HepG2 (cell line): ENCODE data around the gene ACADVL. TPM values are rescaled to one million over a fixed set of nuclear protein-coding genes. Genes with fewer than 3 reads are reported as not detected.
A peak's percentile ranks its signal among the peaks of the same experiment; 100 is the strongest.

ENCODE experiments used
- BRD4 ChIP-seq: sonication (generic); formaldehyde crosslinking; IDR thresholded peaks from 2 replicates; pipeline ENCODE4 v1.4.0; 2020; ENCODE audit warnings: missing genetic modification reagents
- CBX5 ChIP-seq: sonication (generic); formaldehyde crosslinking; IDR thresholded peaks from 2 replicates; pipeline ENCODE4 v1.4.0; 2020; ENCODE audit warnings: missing genetic modification reagents, borderline replicate concordance
- E2F2 ChIP-seq: sonication (generic); formaldehyde crosslinking; IDR thresholded peaks from 2 replicates; pipeline ENCODE4 v1.4.0; 2020; ENCODE audit warnings: missing genetic modification reagents, borderline replicate concordance
- FOXK1 ChIP-seq: sonication (generic); formaldehyde crosslinking; IDR thresholded peaks from 2 replicates; pipeline ENCODE4 v1.4.0; 2020; ENCODE audit warnings: low read depth, missing genetic modification reagents, borderline replicate concordance
- IRX3 ChIP-seq: sonication (generic); formaldehyde crosslinking; IDR thresholded peaks from 2 replicates; pipeline ENCODE4 v1.8.1; 2023; ENCODE audit warnings: mild to moderate bottlenecking, low read depth, missing genetic modification reagents, borderline replicate concordance
- MTERF4 ChIP-seq: sonication (generic); formaldehyde crosslinking; IDR thresholded peaks from 2 replicates; pipeline ENCODE4 v1.8.0; 2023; ENCODE audit warnings: mild to moderate bottlenecking, missing genetic modification reagents
- MXI1 ChIP-seq: IDR thresholded peaks from 3 replicates; pipeline ENCODE4 v1.6.1; 2012; ENCODE audit warnings: low read depth, low read length, inconsistent platforms, borderline replicate concordance
- RBM22 ChIP-seq: fragments of 200-400 bp; formaldehyde crosslinking; optimal IDR thresholded peaks from 2 replicates; pipeline ENCODE3; 2017; ENCODE audit warnings: mild to moderate bottlenecking, low read length, moderate library complexity
- RXRA ChIP-seq: sonication (generic); formaldehyde crosslinking; IDR thresholded peaks from 2 replicates; pipeline ENCODE4 v1.5.1; 2020; ENCODE audit warnings: missing genetic modification reagents
- SATB2 ChIP-seq: sonication (generic); formaldehyde crosslinking; IDR thresholded peaks from 2 replicates; pipeline ENCODE4 v1.5.0; 2020; ENCODE audit warnings: missing genetic modification reagents
- TEAD2 ChIP-seq: sonication (generic); formaldehyde crosslinking; IDR thresholded peaks from 2 replicates; pipeline ENCODE4 v1.9.0; 2021; ENCODE audit warnings: missing genetic modification reagents
- ZKSCAN5 ChIP-seq: sonication (generic); formaldehyde crosslinking; IDR thresholded peaks from 2 replicates; pipeline ENCODE4 v1.5.1; 2020; ENCODE audit warnings: mild to moderate bottlenecking, missing genetic modification reagents
- ZMYM3 ChIP-seq: sonication (generic); formaldehyde crosslinking; IDR thresholded peaks from 2 replicates; pipeline ENCODE4 v1.5.1; 2020; ENCODE audit warnings: mild to moderate bottlenecking, missing genetic modification reagents
- ZNF230 ChIP-seq: sonication (generic); formaldehyde crosslinking; IDR thresholded peaks from 2 replicates; pipeline ENCODE4 v1.4.0; 2020; ENCODE audit warnings: mild to moderate bottlenecking, missing genetic modification reagents
- ZNF318 ChIP-seq: sonication (generic); formaldehyde crosslinking; IDR thresholded peaks from 2 replicates; pipeline ENCODE4 v1.4.0; 2020; ENCODE audit warnings: mild to moderate bottlenecking, missing genetic modification reagents
- ZNF343 ChIP-seq: sonication (generic); formaldehyde crosslinking; IDR thresholded peaks from 2 replicates; pipeline ENCODE4 v1.4.0; 2020; ENCODE audit warnings: mild to moderate bottlenecking, missing genetic modification reagents
- ZNF543 ChIP-seq: sonication (generic); formaldehyde crosslinking; IDR thresholded peaks from 2 replicates; pipeline ENCODE4 v1.4.0; 2020; ENCODE audit warnings: mild to moderate bottlenecking, missing genetic modification reagents
- ZNF552 ChIP-seq: sonication (generic); formaldehyde crosslinking; IDR thresholded peaks from 2 replicates; pipeline ENCODE4 v1.9.0; 2022; ENCODE audit warnings: missing genetic modification reagents, mild to moderate bottlenecking, borderline replicate concordance
- ZNF557 ChIP-seq: sonication (generic); formaldehyde crosslinking; IDR thresholded peaks from 2 replicates; pipeline ENCODE4 v1.4.0; 2020; ENCODE audit warnings: missing genetic modification reagents
- polyA plus RNA-seq, 8 experiments: library from polyadenylated mRNA; depleted of rRNA in 3 of 8; stranded (reverse) in 7 of 8; unstranded in 1 of 8; fragments of >200 nt; fragmentation: Illumina TruSeq in 4 of 8; extraction: Trizol in 4 of 8; gene quantifications; 2 replicates each; pipeline versions ENCODE4 v1.2.1 to v1.2.3, GENCODE V29; 2011 to 2016; ENCODE audit warnings: low read depth in 4 of 8, missing spikeins in 1 of 8, mixed read lengths in 1 of 8; ENCODE audit not compliant: insufficient read depth in 1 of 8
- total RNA-seq, 5 experiments: library from RNA; depleted of rRNA; stranded (reverse); fragments of >200 nt; fragmentation: Illumina TruSeq; extraction: Trizol; gene quantifications; 2 replicates each; pipeline ENCODE4 v1.2.3, GENCODE V29; 2016; ENCODE audit warnings: low read depth in 1 of 5

The ACADVL gene
- total and polyA plus RNA-seq, 2 of the 13 experiments (the other 11 are each of a cell fraction or from before 2014, with no cell fraction given): 219 to 412 TPM

GRCh38 chr17:7179317-7180254 lies 40.2 kb upstream of the ACADVL start, which contains the start of gene ASGR1 (continued):
- peak; percentile 100 for TF ChIP-seq ZMYM3
- TF ChIP-seq MXI1: peak; percentile 74; the same call in 2 of the 3 replicates
- no peak for TF ChIP-seq ZKSCAN5 (CRISPR knock-in tag)
- TF ChIP-seq RBM22: no peak
- peak; percentile 86 for TF ChIP-seq RXRA (CRISPR knock-in tag)
- TF ChIP-seq MTERF4 (CRISPR knock-in tag): 0 out of 2 replicates have a peak, but pooled peaks have one; percentile 11
- peak; percentile 94 for TF ChIP-seq CBX5 (CRISPR knock-in tag)
- TF ChIP-seq ZNF557 (CRISPR knock-in tag): no peak
- TF ChIP-seq ZNF343: 0 out of 2 replicates have a peak, but pooled peaks have one; percentile 26
- TF ChIP-seq ZNF552 (CRISPR knock-in tag): no peak; the same call in 1 of the 2 replicates
- TF ChIP-seq E2F2 (CRISPR knock-in tag): no peak
- TF ChIP-seq TEAD2: no peak
- peak; percentile 64; the same call in 1 of the 2 replicates for TF ChIP-seq FOXK1 (CRISPR knock-in tag)
- TF ChIP-seq ZNF318 (CRISPR knock-in tag): no peak
- peak; percentile 56; the same call in 1 of the 2 replicates for TF ChIP-seq BRD4 (CRISPR knock-in tag)
- TF ChIP-seq IRX3 (CRISPR knock-in tag): no peak
- no peak; the same call in 1 of the 2 replicates for TF ChIP-seq SATB2 (CRISPR knock-in tag)
- peak; percentile 32; the same call in 1 of the 2 replicates for TF ChIP-seq ZNF230 (CRISPR knock-in tag)
- peak; percentile 82; the same call in 1 of the 2 replicates for TF ChIP-seq ZNF543 (CRISPR knock-in tag)
